OCI-LY7 (cell line): ENCODE data around the gene LPIN1. TPM values are rescaled to one million over a fixed set of nuclear protein-coding genes. Genes with fewer than 3 reads are reported as not detected.

ENCODE experiments used
- BruUV-seq: library from RNA; stranded (reverse); fragments of 400-500 nt; replicated peaks from 2 replicates; lab custom pipeline; 2021; lab: Mats Ljungman, UMichigan
- CTCF ChIA-PET: fragments of 300-600 bp; sonication (Branson Sonifier 250); formaldehyde crosslinking; loops from one replicate; lab custom pipeline; 2022; ENCODE audit warnings: antibody characterized with exemption; ENCODE audit not compliant: unreplicated experiment; lab: Charles Lee
- POLR2A ChIA-PET: fragments of 300-600 bp; sonication (Branson Sonifier 250); formaldehyde crosslinking; loops from one replicate; lab custom pipeline; 2022; ENCODE audit warnings: antibody characterized with exemption; lab: Charles Lee
- DNase-seq: peaks from one replicate; pipeline ENCODE4 v3.0.0-alpha.2; 2015; ENCODE audit warnings: low spot score
- H2AFZ ChIP-seq: fragments of 200-600 bp; sonication (generic), shearing (Covaris generic); 2 replicates; pipeline ENCODE4 v1.6.1; 2014; ENCODE audit warnings: mild to moderate bottlenecking, antibody characterized with exemption, low read length, moderate library complexity
- H3K27ac ChIP-seq: fragments of 200-600 bp; sonication (generic); 2 replicates; pipeline ENCODE4 v1.5.1; 2014; ENCODE audit warnings: mixed run types, low read depth, mild to moderate bottlenecking, moderate library complexity, low read length, inconsistent platforms; ENCODE audit not compliant: poor library complexity, severe bottlenecking
- H3K36me3 ChIP-seq: fragments of 200-600 bp; sonication (generic); 2 replicates; pipeline ENCODE4 v1.6.1; 2014; ENCODE audit warnings: mild to moderate bottlenecking, antibody characterized with exemption, low read length, moderate library complexity, mixed read lengths; ENCODE audit not compliant: insufficient read depth
- H3K4me1 ChIP-seq: fragments of 200-600 bp; sonication (generic); 2 replicates; pipeline ENCODE4 v1.5.1; 2014; ENCODE audit warnings: mild to moderate bottlenecking, low read length; ENCODE audit not compliant: insufficient read depth, poor library complexity, severe bottlenecking
- H3K4me2 ChIP-seq: fragments of 200-600 bp; sonication (generic); 2 replicates; pipeline ENCODE4 v1.6.1; 2014; ENCODE audit warnings: mild to moderate bottlenecking, low read length
- H3K4me3 ChIP-seq: fragments of 200-600 bp; sonication (generic); 2 replicates; pipeline ENCODE4 v1.5.1; 2014; ENCODE audit warnings: mild to moderate bottlenecking, low read depth, low read length; ENCODE audit not compliant: poor library complexity, severe bottlenecking
- H3K79me2 ChIP-seq: fragments of 200-600 bp; sonication (generic); 2 replicates; pipeline ENCODE4 v1.6.1; 2016; ENCODE audit warnings: low read depth, mild to moderate bottlenecking, low read length, moderate library complexity, mixed read lengths; ENCODE audit not compliant: insufficient read depth
- H3K9me2 ChIP-seq: fragments of 200-600 bp; sonication (generic); 2 replicates; pipeline ENCODE4 v1.6.1; 2016; ENCODE audit warnings: mild to moderate bottlenecking, low read length, mixed read lengths; ENCODE audit not compliant: insufficient read depth
- H3K9me3 ChIP-seq: fragments of 200-600 bp; sonication (generic); 2 replicates; pipeline ENCODE4 v1.6.1; 2014; ENCODE audit warnings: mild to moderate bottlenecking, mixed run types, low read length, mixed read lengths
- H4K20me1 ChIP-seq: fragments of 200-600 bp; sonication (generic); 2 replicates; pipeline ENCODE4 v1.6.1; 2014; ENCODE audit warnings: mild to moderate bottlenecking, antibody characterized with exemption, low read length, moderate library complexity, mixed read lengths; ENCODE audit not compliant: insufficient read depth
- CTCF ChIP-seq: fragments of 200-600 bp; sonication (generic); conservative IDR thresholded peaks from 2 replicates; pipeline ENCODE4 v1.5.1; 2014; ENCODE audit warnings: mild to moderate bottlenecking, antibody characterized with exemption, low read length, moderate library complexity, mixed read lengths
- EZH2phosphoT487 ChIP-seq: fragments of 200-600 bp; sonication (generic); IDR thresholded peaks from 2 replicates; pipeline ENCODE4 v1.6.1; 2018; ENCODE audit warnings: low read depth, borderline replicate concordance, mild to moderate bottlenecking, mixed run types, antibody characterized with exemption, low read length, moderate library complexity, mixed read lengths
- intact Hi-C: fragments of 100-400 bp; cut with micrococcal nuclease; formaldehyde crosslinking; loops from one replicate; pipeline ENCODE4 v1.10.0; 2022; ENCODE audit not compliant: unreplicated experiment
- total RNA-seq, 2 experiments: library from RNA; depleted of rRNA in 1 of 2; stranded (reverse); fragments of >200 nt in 1 of 2; shearing (Covaris generic) in 1 of 2; gene quantifications; 2 replicates each; pipeline ENCODE4 v1.2.3, GENCODE V29; 2014 to 2022

The LPIN1 gene
- total RNA-seq, 2 experiments from 2014 or later: 56.9 to 70.2 TPM

- Histone ChIP-seq H3K9me3 (no peaks in the 10 kb centered on the region), H3K79me2 (no peaks in the 10 kb centered on the region), H3K27ac (no peak overlapping the region), H3K9me2 (no peaks in the 10 kb centered on the region), H3K4me1 (no peaks in the 10 kb centered on the region), H3K4me2 (no peak overlapping the region), H4K20me1 (no peaks in the 10 kb centered on the region), H3K4me3 (no peak overlapping the region), H3K36me3 (no peaks in the 10 kb centered on the region), H2AFZ (no peak overlapping the region)
- TF ChIP-seq EZH2phosphoT487 (no peak), CTCF (no peak)
- ChIA-PET POLR2A (interaction anchor here (1.4 kb wide), 1 partner anchor 10 kb away, joined by 4 read pairs; no protein-coding TSS in a partner anchor), CTCF (no interaction called here)
- no TSS peak for BruUV-seq
- intact Hi-C loops: no loop called here
- DNase-seq: no peak
Observed at GRCh38 chr2:11710210-11710609, 36.2 kb upstream of the LPIN1 start.

GRCh38 chr2:11710632-11711353 lies 35.6 kb upstream of the LPIN1 start:
- ChIA-PET POLR2A (interaction anchor here (1.4 kb wide), 1 partner anchor 10 kb away, joined by 4 read pairs; no protein-coding TSS in a partner anchor), CTCF (no interaction called here)
- Histone ChIP-seq H3K4me2 (no peak overlapping the region), H3K9me2 (no peaks in the 10 kb centered on the region), H3K27ac (no peak overlapping the region), H3K36me3 (no peaks in the 10 kb centered on the region), H2AFZ (no peak overlapping the region), H3K4me1 (no peaks in the 10 kb centered on the region), H4K20me1 (no peaks in the 10 kb centered on the region), H3K4me3 (no peak overlapping the region), H3K9me3 (no peaks in the 10 kb centered on the region), H3K79me2 (no peaks in the 10 kb centered on the region)
- no peak for DNase-seq
- BruUV-seq: no TSS peak
- intact Hi-C loops: no loop called here
- TF ChIP-seq EZH2phosphoT487 (no peak), CTCF (no peak)

GRCh38 chr2:11711354-11711716 lies 35.1 kb upstream of the LPIN1 start:
- Histone ChIP-seq H3K4me3 (no peak overlapping the region), H3K4me2 (no peak overlapping the region), H3K4me1 (no peaks in the 10 kb centered on the region), H4K20me1 (no peaks in the 10 kb centered on the region), H3K9me2 (no peaks in the 10 kb centered on the region), H3K27ac (no peak overlapping the region), H3K36me3 (no peaks in the 10 kb centered on the region), H3K79me2 (no peaks in the 10 kb centered on the region), H3K9me3 (no peaks in the 10 kb centered on the region), H2AFZ (no peak overlapping the region)
- CTCF ChIA-PET: no interaction called here
- POLR2A ChIA-PET: interaction anchor here (1.4 kb wide), 1 partner anchor 11 kb away, joined by 4 read pairs; no protein-coding TSS in a partner anchor
- DNase-seq: no peak
- intact Hi-C loops: no loop called here
- BruUV-seq: no TSS peak
- TF ChIP-seq CTCF: no peak
